Neutrophil (primary cell): Measurements from ENCODE around the gene OR6C2.

Experiments used
- H3K27ac ChIP-seq: fragments of 200-600 bp; sonication (generic); 2 replicates; pipeline ENCODE4 v1.5.1; 2016; ENCODE audit warnings: mild to moderate bottlenecking, moderate library complexity
- H3K27me3 ChIP-seq: fragments of 200-600 bp; sonication (generic); 2 replicates; pipeline ENCODE4 v1.6.0; 2016; ENCODE audit warnings: mild to moderate bottlenecking
- H3K36me3 ChIP-seq: fragments of 200-600 bp; sonication (generic); 2 replicates; pipeline ENCODE4 v1.5.1; 2017
- H3K4me1 ChIP-seq, 2 experiments: fragments of 200-600 bp in 1 of 2; sonication (generic) in 1 of 2; 1 replicate in 1 of 2; 2 replicates in 1 of 2; pipeline versions ENCODE4 v1.5.1 to v1.6.1; 2013 to 2016; ENCODE audit warnings: low read depth in 1 of 2, low read length in 1 of 2, mild to moderate bottlenecking in 1 of 2, moderate library complexity in 1 of 2; ENCODE audit not compliant: control insufficient read depth in 1 of 2, insufficient read depth in 1 of 2
- H3K4me3 ChIP-seq, 2 experiments: fragments of 200-600 bp in 1 of 2; sonication (generic) in 1 of 2; 1 replicate in 1 of 2; 2 replicates in 1 of 2; pipeline ENCODE4 v1.5.1; 2013 to 2016; ENCODE audit warnings: low read depth in 1 of 2, low read length in 1 of 2, mild to moderate bottlenecking in 1 of 2, moderate library complexity in 1 of 2
- H3K9me3 ChIP-seq: fragments of 200-600 bp; sonication (generic); 2 replicates; pipeline ENCODE4 v1.5.1; 2016
- TF ChIP-seq, protein P1 (sequence below): fragments of 200-600 bp; sonication (generic); IDR thresholded peaks from 2 replicates; pipeline ENCODE4 v1.5.1; 2016; ENCODE audit warnings: antibody characterized with exemption

Gene OR6C2

DNA sequence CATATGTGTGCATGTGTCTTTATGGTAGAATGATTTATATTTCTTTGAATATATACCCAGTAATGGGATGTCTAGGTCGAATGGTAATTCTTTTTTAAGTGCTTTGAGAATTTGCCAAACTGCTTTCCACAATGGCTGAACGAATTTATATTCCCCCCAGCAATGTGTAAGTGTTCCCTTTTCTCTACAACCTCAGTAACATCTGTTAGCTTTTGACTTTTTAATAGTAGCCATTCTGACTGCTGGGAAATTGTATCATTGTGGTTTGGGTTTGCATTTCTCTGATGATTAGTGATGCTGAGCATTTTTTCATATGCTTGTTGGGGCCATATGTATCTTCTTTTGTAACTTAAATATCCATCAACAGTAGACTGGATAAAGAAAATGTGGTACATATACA, 57.7 kb downstream of the OR6C2 start:
- Histone ChIP-seq H3K36me3 (no peaks in the 10 kb centered on the region), H3K27ac (no peak overlapping the region), H3K9me3 (no peaks in the 10 kb centered on the region), H3K27me3 (no peaks in the 10 kb centered on the region), H3K4me3 (no peak overlapping the region), H3K4me1 (no peaks in the 10 kb centered on the region)
- TF ChIP-seq, protein P1, sequence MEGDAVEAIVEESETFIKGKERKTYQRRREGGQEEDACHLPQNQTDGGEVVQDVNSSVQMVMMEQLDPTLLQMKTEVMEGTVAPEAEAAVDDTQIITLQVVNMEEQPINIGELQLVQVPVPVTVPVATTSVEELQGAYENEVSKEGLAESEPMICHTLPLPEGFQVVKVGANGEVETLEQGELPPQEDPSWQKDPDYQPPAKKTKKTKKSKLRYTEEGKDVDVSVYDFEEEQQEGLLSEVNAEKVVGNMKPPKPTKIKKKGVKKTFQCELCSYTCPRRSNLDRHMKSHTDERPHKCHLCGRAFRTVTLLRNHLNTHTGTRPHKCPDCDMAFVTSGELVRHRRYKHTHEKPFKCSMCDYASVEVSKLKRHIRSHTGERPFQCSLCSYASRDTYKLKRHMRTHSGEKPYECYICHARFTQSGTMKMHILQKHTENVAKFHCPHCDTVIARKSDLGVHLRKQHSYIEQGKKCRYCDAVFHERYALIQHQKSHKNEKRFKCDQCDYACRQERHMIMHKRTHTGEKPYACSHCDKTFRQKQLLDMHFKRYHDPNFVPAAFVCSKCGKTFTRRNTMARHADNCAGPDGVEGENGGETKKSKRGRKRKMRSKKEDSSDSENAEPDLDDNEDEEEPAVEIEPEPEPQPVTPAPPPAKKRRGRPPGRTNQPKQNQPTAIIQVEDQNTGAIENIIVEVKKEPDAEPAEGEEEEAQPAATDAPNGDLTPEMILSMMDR = no peak
